Neural cell (in vitro differentiated cells): ENCODE data around the gene TLE1.

Experiments used
- SMC3 ChIP-seq: fragments of 450-650 bp; conservative IDR thresholded peaks from 2 replicates; pipeline ENCODE4 v1.6.1; 2014; ENCODE audit warnings: antibody characterized with exemption, mild to moderate bottlenecking, moderate library complexity; ENCODE audit not compliant: poor library complexity
- TF ChIP-seq, protein P1 (sequence below): fragments of 450-650 bp; IDR thresholded peaks from 2 replicates; pipeline ENCODE4 v1.5.1; 2014; ENCODE audit warnings: antibody characterized with exemption, mild to moderate bottlenecking, moderate library complexity; ENCODE audit not compliant: poor library complexity, severe bottlenecking

DNA sequence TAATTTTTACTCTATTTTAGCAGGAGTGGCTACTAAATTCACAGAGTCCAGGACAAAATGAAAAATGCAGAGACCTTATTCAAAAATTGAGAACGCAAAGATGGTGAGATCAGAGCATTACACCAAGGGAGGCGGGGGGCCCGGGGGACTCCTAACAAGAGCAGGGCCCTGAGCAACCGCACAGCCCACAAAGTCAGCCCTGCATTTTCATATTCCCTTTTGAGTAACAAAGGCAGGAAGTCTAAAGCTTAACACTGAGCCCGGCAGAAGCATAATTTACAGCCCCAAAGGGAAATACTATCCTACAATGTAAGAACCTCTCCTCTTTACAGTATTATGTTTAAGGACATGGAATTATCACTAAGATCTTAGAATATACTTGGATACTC is 69.4 kb downstream of the TLE1 start:
- TF ChIP-seq, protein P1, sequence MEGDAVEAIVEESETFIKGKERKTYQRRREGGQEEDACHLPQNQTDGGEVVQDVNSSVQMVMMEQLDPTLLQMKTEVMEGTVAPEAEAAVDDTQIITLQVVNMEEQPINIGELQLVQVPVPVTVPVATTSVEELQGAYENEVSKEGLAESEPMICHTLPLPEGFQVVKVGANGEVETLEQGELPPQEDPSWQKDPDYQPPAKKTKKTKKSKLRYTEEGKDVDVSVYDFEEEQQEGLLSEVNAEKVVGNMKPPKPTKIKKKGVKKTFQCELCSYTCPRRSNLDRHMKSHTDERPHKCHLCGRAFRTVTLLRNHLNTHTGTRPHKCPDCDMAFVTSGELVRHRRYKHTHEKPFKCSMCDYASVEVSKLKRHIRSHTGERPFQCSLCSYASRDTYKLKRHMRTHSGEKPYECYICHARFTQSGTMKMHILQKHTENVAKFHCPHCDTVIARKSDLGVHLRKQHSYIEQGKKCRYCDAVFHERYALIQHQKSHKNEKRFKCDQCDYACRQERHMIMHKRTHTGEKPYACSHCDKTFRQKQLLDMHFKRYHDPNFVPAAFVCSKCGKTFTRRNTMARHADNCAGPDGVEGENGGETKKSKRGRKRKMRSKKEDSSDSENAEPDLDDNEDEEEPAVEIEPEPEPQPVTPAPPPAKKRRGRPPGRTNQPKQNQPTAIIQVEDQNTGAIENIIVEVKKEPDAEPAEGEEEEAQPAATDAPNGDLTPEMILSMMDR = no peak
- no peak for TF ChIP-seq SMC3
